NCI-H1092 (cell line): ENCODE results near the gene EPB42.
"Not testable (repeated sequence)": the region's sequence is repeated elsewhere in the genome, so short reads cannot be mapped to it uniquely, and the experiment has no call there.

Experiments used
- DNase-seq: peaks from one replicate; lab custom pipeline; 2025; lab: John Stamatoyannopoulos, UW

The EPB42 gene

DNA sequence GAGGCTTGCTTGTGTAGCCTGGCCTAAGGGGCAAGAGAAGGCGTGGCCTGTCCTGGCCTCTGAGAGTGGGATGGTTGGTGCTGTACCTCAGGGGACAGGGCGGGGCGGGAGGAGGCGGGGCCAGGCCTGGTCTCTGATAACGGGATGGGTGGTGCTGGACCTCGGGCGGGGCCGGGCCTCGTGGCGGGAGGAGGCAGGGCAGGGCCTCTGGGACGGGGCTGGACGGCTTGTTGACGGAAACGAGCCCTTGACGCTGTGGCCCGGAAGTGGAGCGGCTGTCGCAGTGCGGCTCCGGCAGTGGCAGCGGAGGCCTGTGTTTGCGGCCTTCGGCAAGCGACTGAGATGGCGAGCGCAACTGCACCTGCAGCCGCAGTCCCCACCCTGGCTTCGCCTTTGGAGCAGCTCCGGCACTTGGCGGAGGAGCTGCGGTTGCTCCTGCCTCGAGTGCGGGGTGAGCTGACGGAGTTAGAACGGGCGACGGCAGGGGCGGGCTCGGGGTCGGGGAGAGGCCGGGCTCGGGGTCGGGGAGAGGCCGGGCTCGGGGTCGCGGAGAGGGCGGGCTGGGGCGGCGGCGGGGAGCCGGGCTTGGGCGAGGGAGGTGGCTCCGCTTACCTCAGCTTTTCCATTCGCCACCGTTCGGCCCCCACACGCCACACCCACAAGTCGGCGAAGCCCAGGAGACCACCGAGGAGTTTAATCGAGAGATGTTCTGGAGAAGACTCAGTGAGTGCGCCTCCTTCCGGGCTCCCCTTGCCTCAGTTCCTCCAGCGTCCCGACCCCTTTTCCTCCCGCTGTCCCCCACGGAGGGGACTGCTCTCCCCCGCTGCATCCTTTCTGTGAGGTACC, 35.4 kb downstream of the EPB42 start, which contains the start of gene CCNDBP1:
CCNDBP1 (plus strand) TSS at position 247 of the 846 bp plus-strand sequence; CDS start at position 343, 96 bp downstream.
- DNase-seq = no peak

DNA sequence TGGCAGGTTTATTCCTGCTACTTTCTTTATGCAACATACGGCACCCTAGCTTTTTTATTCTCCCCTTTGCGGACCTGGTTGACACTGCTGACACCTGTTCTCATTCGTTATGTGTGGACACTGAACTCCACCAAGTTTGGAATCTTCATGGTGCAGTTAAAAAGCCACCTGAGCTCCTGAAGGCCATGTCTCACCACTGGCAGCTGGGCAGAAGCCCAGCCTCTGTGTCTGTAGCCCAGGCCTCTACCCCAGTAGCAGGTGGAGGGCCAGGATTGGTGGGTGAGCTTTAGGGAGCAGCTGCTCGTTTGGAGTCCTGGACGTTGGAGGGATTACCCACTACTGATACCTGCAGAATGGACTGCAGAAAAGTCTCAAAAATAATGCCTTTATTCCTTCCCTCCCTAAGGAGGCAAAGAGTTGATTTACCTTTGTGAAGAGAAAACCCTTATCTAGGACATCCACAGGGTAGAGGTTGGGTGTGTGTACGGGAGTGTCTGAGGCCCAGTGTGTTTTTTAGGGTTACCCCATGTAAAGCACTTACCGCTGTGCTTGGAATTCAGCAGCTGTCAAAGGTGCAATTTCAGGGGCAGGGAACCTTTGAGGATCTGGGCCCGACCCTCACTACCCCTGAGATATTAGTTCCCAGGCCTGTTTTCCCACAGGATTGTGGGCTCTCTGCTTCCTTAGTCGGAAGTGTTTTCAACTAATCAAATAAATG, 36.3 kb downstream of the EPB42 start:
- no peak for DNase-seq

DNA sequence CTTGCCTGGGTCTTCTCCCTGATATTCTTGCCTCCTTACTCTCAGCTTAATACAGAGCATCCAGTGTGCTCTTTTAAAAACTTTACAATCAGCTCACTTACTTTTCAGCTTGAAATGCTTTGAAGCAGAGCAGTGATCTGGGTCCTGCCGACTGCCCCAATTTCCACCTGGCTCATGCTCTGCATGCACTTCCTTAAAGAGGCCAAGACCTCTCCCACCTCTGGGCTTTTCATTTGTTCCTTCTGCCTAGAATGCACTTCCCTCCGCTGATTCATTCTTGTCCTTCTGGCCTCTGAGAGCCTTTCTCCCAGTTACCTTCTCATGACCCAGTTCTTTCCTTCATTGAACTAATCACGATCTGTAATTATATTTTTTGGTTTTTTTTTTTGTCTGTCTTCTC, 37.5 kb downstream of the EPB42 start:
- no peak for DNase-seq

DNA sequence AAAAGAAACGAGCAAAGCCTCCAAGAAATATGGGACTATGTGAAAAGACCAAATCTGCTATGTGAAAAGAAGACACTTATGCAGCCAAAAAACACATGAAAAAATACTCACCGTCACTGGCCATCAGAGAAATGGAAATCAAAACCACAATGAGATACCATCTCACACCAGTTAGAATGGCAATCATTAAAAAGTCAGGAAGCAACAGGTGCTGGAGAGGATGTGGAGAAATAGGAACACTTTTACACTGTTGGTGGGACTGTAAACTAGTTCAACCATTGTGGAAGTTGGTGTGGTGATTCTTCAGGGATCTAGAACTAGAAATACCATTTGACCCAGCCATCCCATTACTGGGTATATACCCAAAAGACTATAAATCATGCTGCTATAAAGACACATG, 43.7 kb downstream of the EPB42 start:
- not testable (repeated sequence) for DNase-seq

DNA sequence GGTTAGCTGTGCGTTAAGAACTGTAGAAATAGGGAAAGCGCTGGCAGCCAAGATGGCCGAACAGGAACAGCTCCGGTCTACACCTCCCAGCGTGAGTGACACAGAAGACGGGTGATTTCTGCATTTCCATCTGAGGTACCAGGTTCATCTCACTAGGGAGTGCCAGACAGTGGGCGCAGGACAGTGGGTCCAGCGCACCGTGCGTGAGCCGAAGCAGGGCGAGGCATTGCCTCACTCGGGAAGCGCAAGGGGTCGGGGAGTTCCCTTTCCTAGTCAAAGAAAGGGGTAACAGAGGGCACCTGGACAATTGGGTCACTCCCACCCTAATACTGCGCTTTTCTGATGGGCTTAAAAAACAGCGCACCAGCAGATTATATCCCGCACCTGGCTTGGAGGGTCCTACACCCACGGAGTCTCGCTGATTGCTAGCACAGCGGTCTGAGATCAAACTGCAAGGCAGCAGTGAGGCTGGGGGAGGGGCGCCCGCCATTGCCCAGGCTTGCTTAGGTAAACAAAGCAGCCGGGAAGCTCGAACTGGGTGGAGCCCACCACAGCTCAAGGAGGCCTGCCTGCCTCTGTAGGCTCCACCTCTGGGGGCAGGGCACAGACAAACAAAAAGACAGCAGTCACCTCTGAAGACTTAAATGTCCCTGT, 45.0 kb downstream of the EPB42 start:
- DNase-seq = not testable (repeated sequence)

DNA sequence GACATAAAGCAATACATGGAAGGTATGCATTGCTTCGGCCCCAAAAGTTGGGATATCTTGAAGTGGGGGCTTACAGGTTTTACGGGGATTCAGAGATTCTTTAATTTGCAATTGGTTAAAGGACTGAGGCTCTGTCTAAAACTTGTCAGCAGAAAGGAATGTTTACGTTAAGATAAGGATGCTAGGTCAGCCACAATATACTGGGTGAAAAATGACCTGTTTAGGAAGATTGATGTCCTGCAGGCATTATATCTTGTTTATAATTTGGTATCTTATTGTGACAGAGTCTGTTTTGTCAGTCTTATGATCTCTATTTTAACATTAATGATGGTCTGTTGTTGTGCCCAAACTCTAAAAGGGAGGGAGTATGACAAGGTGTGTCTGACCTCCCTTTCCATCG, 50.9 kb downstream of the EPB42 start:
- no peak for DNase-seq

DNA sequence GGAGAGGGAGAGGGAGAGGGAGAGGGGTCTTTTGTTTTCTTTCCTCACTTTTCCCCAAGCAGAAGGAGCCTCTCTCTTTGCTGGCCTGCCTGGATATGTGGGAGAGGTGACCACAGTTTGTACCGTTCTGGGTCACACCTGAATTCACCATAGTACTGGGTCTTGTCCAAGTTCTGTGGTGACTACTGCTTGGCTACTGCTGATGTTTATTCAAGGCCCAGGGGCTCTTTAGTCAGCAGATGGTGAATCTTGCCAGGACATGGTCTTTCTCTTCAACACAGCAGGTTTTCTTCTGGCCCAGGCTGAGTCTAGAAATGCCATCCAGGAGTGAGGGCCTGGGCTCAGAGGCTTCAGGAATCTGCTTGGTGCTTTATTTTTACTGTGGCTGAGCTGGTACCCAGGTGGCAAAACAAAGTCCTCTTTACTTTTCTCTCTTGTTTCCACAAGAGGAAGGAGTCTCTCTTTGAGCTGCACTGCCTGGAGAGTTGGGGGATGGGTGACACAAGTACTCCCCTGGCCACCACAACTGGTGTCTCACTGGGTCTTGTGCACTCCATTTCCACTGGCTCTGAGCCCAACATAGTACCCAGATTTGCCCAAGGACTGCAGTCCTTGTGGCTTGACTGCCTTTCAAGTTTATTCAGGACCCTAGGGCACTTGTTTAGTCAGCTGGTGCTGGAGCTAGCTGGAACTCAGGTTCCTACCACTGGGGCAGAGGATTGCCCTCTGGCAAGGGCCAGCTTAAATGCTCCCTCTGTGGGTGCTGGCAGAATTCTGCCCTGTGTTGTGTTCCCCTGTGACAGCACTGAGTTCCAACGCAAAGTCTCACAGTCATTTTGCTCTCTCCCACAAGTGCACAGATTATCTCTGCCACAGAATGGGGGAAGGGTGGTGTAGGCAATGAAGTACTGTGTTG, 52.4 kb downstream of the EPB42 start:
- DNase-seq = no peak

DNA sequence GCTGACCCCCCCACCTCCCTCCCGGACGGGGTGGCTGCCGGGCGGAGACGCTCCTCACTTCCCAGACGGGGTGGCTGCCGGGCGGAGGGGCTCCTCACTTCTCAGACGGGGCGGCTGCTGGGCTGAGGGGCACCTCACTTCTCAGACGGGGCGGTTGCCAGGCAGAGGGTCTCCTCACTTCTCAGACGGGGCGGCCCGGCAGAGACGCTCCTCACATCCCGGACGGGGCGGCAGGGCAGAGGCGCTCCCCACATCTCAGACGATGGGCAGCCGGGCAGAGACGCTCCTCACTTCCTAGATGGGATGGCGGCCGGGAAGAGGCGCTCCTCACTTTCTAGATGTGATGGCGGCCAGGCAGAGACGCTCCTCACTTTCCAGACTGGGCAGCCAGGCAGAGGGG, 53.6 kb downstream of the EPB42 start:
- not testable (repeated sequence) for DNase-seq

DNA sequence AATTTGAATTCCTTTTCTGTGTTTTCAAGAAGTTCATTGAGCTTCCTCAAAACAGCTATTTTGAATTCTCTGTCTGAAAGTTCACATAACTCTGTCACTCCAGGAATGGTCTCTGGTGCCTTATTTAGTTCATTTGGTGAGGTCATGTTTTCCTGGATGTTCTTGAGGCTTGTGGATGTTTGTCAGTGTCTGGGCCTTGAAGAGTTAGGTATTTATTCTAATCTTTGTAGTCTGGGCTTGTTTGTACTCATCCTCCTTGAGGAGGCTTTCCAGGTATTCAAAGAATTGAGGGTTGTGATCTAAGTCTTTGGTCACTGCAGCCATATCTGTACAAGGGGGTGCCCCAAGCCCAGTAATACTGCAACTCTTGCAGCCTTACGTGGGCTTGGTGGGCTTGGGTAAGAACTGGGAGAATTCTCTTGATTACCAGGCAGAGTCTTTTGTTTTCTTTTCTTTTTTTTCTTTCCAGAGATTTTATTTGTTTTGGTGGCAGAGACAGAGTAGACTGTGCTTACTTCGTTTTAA, 55.0 kb downstream of the EPB42 start:
- DNase-seq = no peak

DNA sequence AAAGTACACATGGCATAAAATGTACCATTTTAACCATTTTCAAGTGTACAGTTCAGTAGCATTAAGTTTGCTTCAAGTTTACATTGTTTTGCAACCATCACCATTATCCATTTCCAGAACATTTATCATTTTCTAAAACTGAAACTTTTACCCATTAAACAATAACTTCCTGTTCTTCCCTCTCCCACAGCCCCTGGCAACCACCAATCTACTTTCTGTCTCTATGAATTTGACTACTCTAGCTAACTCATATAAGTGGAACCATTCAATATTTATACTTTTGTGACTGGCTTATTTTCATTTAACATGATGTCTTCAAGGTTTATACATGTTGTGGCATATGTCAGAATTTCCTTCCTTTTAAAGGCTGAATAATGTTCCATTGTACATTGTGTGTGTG, 67.5 kb downstream of the EPB42 start:
- no peak for DNase-seq

DNA sequence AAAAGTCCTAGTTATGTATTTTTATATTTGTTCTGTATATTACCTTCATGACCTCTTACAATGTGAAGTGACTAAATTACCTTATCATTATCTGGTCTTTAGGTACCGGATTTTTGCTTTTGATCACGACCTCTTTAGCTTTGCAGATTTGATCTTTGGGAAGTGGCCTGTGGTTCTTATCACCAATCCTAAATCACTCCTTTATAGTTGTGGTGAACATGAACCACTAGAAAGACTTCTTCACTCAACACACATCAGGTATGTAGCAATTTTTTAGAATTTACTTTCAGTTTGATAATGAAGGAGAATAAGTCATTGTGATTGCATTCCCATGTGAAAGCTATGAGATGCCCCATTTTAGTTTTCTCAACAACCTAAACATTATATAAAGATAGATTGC, 69.1 kb downstream of the EPB42 start:
- DNase-seq = no peak

DNA sequence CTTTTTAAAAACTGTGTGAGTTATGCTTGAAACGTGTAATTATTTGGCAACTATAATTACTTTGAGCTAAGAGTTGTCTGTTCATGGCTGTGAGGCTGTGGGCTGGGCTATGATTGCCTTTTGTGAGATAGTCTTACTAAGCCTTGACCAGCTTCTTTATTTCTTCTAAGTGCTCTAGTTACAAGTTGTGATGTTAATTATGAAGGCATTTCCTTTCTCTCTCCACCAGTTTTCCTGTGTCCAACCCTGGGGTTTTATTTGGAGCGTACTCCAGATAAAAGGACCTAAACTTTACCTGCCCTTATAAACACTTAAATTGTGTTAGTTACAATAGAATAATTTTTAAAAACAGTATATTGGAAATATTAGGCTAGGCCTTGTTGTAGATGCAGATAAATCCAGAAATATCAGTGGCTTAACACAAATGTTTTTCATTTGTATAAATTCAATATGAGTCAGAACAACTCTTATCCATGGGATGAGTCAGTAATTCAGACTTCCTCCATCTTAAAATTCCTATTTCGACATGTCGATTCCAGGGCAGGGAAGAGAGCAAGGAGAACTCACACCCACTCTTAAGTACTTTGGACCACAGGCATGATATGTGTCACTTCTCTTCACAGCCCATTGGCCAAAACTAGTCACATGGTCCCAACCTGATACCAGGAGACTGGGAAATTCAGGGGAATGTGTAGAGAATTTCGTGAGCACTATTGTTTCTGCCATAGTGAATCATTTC, 70.5 kb downstream of the EPB42 start:
- DNase-seq = no peak
